GM12878 (cell line): Measurements from ENCODE around the gene ZNF282. TPM values are rescaled to one million over a fixed set of nuclear protein-coding genes. Genes with fewer than 3 reads are reported as not detected.

Source experiments
- ATAC-seq: fragments of 200-7000 bp; cut with Tn5 transposase; 3 replicates; pipeline ENCODE4 v1.9.1; 2020; ENCODE audit warnings: mild to moderate bottlenecking, moderate library complexity
- BruUV-seq: library from RNA; stranded (reverse); fragments of 400-500 nt; replicated peaks from 2 replicates; lab custom pipeline; 2021; lab: Mats Ljungman, UMichigan
- CTCF ChIA-PET: fragments of 300-600 bp; sonication (Branson Sonifier 250); formaldehyde crosslinking; extraction: SDS; loops from one replicate; lab custom pipeline; 2021; ENCODE audit warnings: inconsistent platforms; lab: Yijun Ruan, JAX
- POLR2A ChIA-PET: fragments of 350-600 bp; formaldehyde crosslinking; extraction: SDS; loops from one replicate; lab custom pipeline; 2021; ENCODE audit warnings: inconsistent platforms; lab: Charles Lee
- RAD21 ChIA-PET: fragments of 300-600 bp; sonication (Branson Sonifier 250); formaldehyde crosslinking; loops from one replicate; lab custom pipeline; 2023; ENCODE audit warnings: antibody characterized with exemption; ENCODE audit not compliant: unreplicated experiment; lab: Charles Lee
- SMC1A ChIA-PET: fragments of 300-600 bp; sonication (Branson Sonifier 250); formaldehyde crosslinking; loops from one replicate; lab custom pipeline; 2023; ENCODE audit not compliant: unreplicated experiment, uncharacterized antibody; lab: Charles Lee
- DNase-seq: peaks from one replicate; pipeline ENCODE4 v3.0.0-alpha.2; 2011; ENCODE audit warnings: low read depth, low spot score
- FAIRE-seq: peaks from 3 replicates; lab custom pipeline; 2011; peaks lifted over from hg19 to GRCh38; lab: Jason Lieb, UNC
- H2AFZ ChIP-seq: 2 replicates; pipeline ENCODE4 v1.6.0; 2011; ENCODE audit warnings: low read depth, low read length, control low read depth; ENCODE audit not compliant: control insufficient read depth
- H3K27ac ChIP-seq: 2 replicates; pipeline ENCODE4 v1.5.1; 2011; ENCODE audit warnings: control low read depth; ENCODE audit not compliant: control insufficient read depth, insufficient read depth
- H3K27me3 ChIP-seq, 2 experiments: replicated peaks in 1 of 2; 2 replicates each; pipeline versions ENCODE4 v1.6.0 to v1.6.1; 2011; ENCODE audit warnings: low read length in 1 of 2; ENCODE audit not compliant: control insufficient read depth in 2 of 2, insufficient read depth in 2 of 2
- H3K36me3 ChIP-seq, 2 experiments: 2 replicates each; pipeline ENCODE4 v1.5.1; 2011; ENCODE audit warnings: low read length in 1 of 2; ENCODE audit not compliant: control insufficient read depth in 2 of 2, insufficient read depth in 2 of 2
- H3K4me1 ChIP-seq: 2 replicates; pipeline ENCODE4 v1.6.1; 2011; ENCODE audit warnings: mild to moderate bottlenecking, low read length, moderate library complexity, mixed read lengths; ENCODE audit not compliant: control insufficient read depth, insufficient read depth
- H3K4me2 ChIP-seq: 2 replicates; pipeline ENCODE4 v1.6.0; 2011; ENCODE audit warnings: control low read depth; ENCODE audit not compliant: control insufficient read depth, insufficient read depth
- H3K4me3 ChIP-seq: fragments of 200-600 bp; sonication (generic); 2 replicates; pipeline ENCODE4 v1.5.1; 2016
- H3K79me2 ChIP-seq: 2 replicates; pipeline ENCODE4 v1.6.0; 2011; ENCODE audit warnings: low read length; ENCODE audit not compliant: control insufficient read depth, insufficient read depth
- H3K9ac ChIP-seq: 2 replicates; pipeline ENCODE4 v1.8.0; 2011; ENCODE audit warnings: low read length, control low read depth, mixed read lengths; ENCODE audit not compliant: control insufficient read depth, insufficient read depth
- H3K9me3 ChIP-seq: replicated peaks from 3 replicates; pipeline ENCODE4 v1.5.1; 2011; ENCODE audit warnings: mild to moderate bottlenecking, low read length; ENCODE audit not compliant: control insufficient read depth, insufficient read depth
- H4K20me1 ChIP-seq: 2 replicates; pipeline ENCODE4 v1.6.0; 2011; ENCODE audit not compliant: control insufficient read depth, insufficient read depth
- CHD1 ChIP-seq: IDR thresholded peaks from 2 replicates; pipeline ENCODE4 v1.6.1; 2012; ENCODE audit warnings: low read depth, low read length, improper control_type of control experiment
- CHD2 ChIP-seq: IDR thresholded peaks from 2 replicates; pipeline ENCODE4 v1.6.1; 2011; ENCODE audit warnings: low read depth, low read length, improper control_type of control experiment, borderline replicate concordance
- CHD4 ChIP-seq: fragments of 200-600 bp; sonication (generic); IDR thresholded peaks from 2 replicates; pipeline ENCODE4 v1.6.1; 2016; ENCODE audit warnings: mild to moderate bottlenecking
- ETV6 ChIP-seq, 2 experiments: fragments of 450-650 bp in 1 of 2; IDR thresholded peaks in 1 of 2; conservative IDR thresholded peaks in 1 of 2; 2 replicates each; pipeline ENCODE4 v1.6.1; 2014; ENCODE audit warnings: antibody characterized with exemption in 1 of 2, borderline replicate concordance in 1 of 2, low read depth in 1 of 2, mild to moderate bottlenecking in 1 of 2, moderate library complexity in 1 of 2
- HDAC6 ChIP-seq: fragments of 200-600 bp; sonication (generic); IDR thresholded peaks from one replicate; pipeline ENCODE4 v1.8.0; 2017; ENCODE audit warnings: antibody characterized with exemption; ENCODE audit not compliant: unreplicated experiment
- IKZF1 ChIP-seq: fragments of 450-650 bp; conservative IDR thresholded peaks from 2 replicates; pipeline ENCODE4 v1.6.1; 2017; ENCODE audit warnings: antibody characterized with exemption, mild to moderate bottlenecking
- JUNB ChIP-seq: IDR thresholded peaks from 2 replicates; pipeline ENCODE4 v1.6.1; 2016; ENCODE audit warnings: antibody characterized with exemption, mild to moderate bottlenecking
- KDM1A ChIP-seq: fragments of 200-600 bp; sonication (generic); IDR thresholded peaks from 2 replicates; pipeline ENCODE4 v1.6.1; 2016; ENCODE audit warnings: borderline replicate concordance
- KLF5 ChIP-seq: fragments of 450-650 bp; IDR thresholded peaks from 2 replicates; pipeline ENCODE4 v1.6.1; 2014; ENCODE audit warnings: mild to moderate bottlenecking; ENCODE audit not compliant: partially characterized antibody
- MXI1 ChIP-seq: fragments of 150-350 bp; IDR thresholded peaks from 2 replicates; pipeline ENCODE4 v1.6.1; 2011; ENCODE audit warnings: low read depth, mild to moderate bottlenecking, inconsistent platforms, low read length, improper control_type of control experiment
- POLR2AphosphoS5 ChIP-seq: IDR thresholded peaks from 2 replicates; pipeline ENCODE4 v1.6.1; 2011; ENCODE audit warnings: mild to moderate bottlenecking, low read length, inconsistent platforms
- SIN3A ChIP-seq: IDR thresholded peaks from 2 replicates; pipeline ENCODE4 v1.6.1; 2012; ENCODE audit warnings: low read depth, low read length, improper control_type of control experiment
- STAT1 ChIP-seq: fragments of 450-650 bp; conservative IDR thresholded peaks from 2 replicates; pipeline ENCODE4 v1.6.1; 2014; ENCODE audit warnings: antibody characterized with exemption, mild to moderate bottlenecking
- TARDBP ChIP-seq: IDR thresholded peaks from 2 replicates; pipeline ENCODE4 v1.6.1; 2016; ENCODE audit warnings: borderline replicate concordance
- WGBS: methylation state at CpG from one replicate; pipeline ENCODE4 v1.1.6; 2016; ENCODE audit warnings: low lambda C conversion rate; ENCODE audit not compliant: insufficient replicate concordance, insufficient coverage; ENCODE audit errors: missing lambda C conversion rate; 5-methylcytosine and 5-hydroxymethylcytosine counted together
- in situ Hi-C: fragments of 300-500 bp; cut with MboI; formaldehyde crosslinking; loops from 9 replicates; pipeline ENCODE4 v1.14.3; 2018; ENCODE audit warnings: mixed read lengths
- intact Hi-C: fragments of 100-400 bp; cut with micrococcal nuclease; formaldehyde crosslinking; loops from one replicate; pipeline ENCODE4 v1.14.2; 2022; ENCODE audit not compliant: unreplicated experiment
- polyA plus RNA-seq, 11 experiments: library from polyadenylated mRNA; depleted of rRNA in 4 of 11; unstranded in 6 of 11; stranded (reverse) in 5 of 11; fragments of >200 nt; fragmentation: Nextera tagmentation in 4 of 11; fragmentation: Illumina TruSeq in 1 of 11; extraction: Ambion mirVana in 4 of 11; extraction: Trizol in 1 of 11; gene quantifications; 1 replicate in 1 of 11; 2 replicates in 10 of 11; pipeline versions ENCODE4 v1.2.1 to v1.2.3, GENCODE V29; 2011 to 2016; ENCODE audit warnings: inconsistent platforms in 2 of 11, missing spikeins in 2 of 11, low read depth in 1 of 11
- total RNA-seq, 4 experiments: library from RNA; depleted of rRNA in 3 of 4; stranded (reverse); fragments of >200 nt in 3 of 4; fragmentation: Illumina TruSeq in 1 of 4; extraction: Trizol in 1 of 4; gene quantifications; 2 replicates each; pipeline versions ENCODE4 v1.2.1 to v1.2.3, GENCODE V29; 2013 to 2021
- TF ChIP-seq, protein P1 (sequence below): IDR thresholded peaks from 2 replicates; pipeline ENCODE4 v1.6.1; 2012; ENCODE audit warnings: low read depth, low read length, improper control_type of control experiment
- TF ChIP-seq, protein P2 (sequence below): fragments of 450-650 bp; IDR thresholded peaks from 2 replicates; pipeline ENCODE4 v1.6.1; 2018; ENCODE audit warnings: mild to moderate bottlenecking, low read depth, moderate library complexity; ENCODE audit not compliant: partially characterized antibody
- TF ChIP-seq, protein P3 (sequence below), 3 experiments: IDR thresholded peaks in 2 of 3; conservative IDR thresholded peaks in 1 of 3; 2 replicates each; pipeline ENCODE4 v1.5.1; 2011; ENCODE audit warnings: low read depth in 3 of 3, low read length in 3 of 3, mild to moderate bottlenecking in 3 of 3, control low read depth in 2 of 3, moderate library complexity in 2 of 3, inconsistent platforms in 1 of 3, mixed read lengths in 1 of 3; ENCODE audit not compliant: control insufficient read depth in 2 of 3, insufficient read depth in 1 of 3; ENCODE audit errors: extremely low read depth in 1 of 3

Gene ZNF282
- total and polyA plus RNA-seq, 10 of the 15 experiments (the other 5 are each of a cell fraction or from before 2014, with no cell fraction given), result 0.35 to 28.4 (median 8.1) TPM

GRCh38 chr7:149261829-149262617, 66.7 kb downstream of the ZNF282 start, which contains the start of gene ZNF783:
ZNF783 (plus strand) TSS chr7:149262196; CDS start chr7:149262334, 138 bp downstream.
- H3K4me2 ChIP-seq, result peak within 1 kb of the TSS; percentile 97
- WGBS, result under 1% methylated on average over 114 of the region's 115 CpGs
- POLR2A ChIA-PET, result interaction anchor here (0.6 to 1.8 kb wide), 5 partner anchors 10 to 274 kb away, joined by 3 to 10 read pairs (median 4); partner anchors contain the start of gene ZNF398
- TF ChIP-seq SIN3A (peak; percentile 79), CHD4 (no peak), CHD2 (peak; percentile 79; the same call in 1 of the 2 replicates), POLR2AphosphoS5 (peak; percentile 47; the same call in 1 of the 2 replicates), IKZF1 (peak; percentile 88), JUNB (no peak), CHD1 (no peak), TARDBP (no peak), STAT1 (peak; percentile 91; the same call in 1 of the 2 replicates), ETV6 (conservative IDR thresholded peaks at IDR 0.05 in 1 of 2, IDR thresholded peaks at IDR 0.05 in 1 of 2; ENCODE audit: borderline replicate concordance in 1 of 2, low read depth in 1 of 2) (no peak), HDAC6 (no peak), MXI1 (peak; percentile 98), KDM1A (no peak), KLF5 (peak; percentile 73)
- TF ChIP-seq, protein P1, sequence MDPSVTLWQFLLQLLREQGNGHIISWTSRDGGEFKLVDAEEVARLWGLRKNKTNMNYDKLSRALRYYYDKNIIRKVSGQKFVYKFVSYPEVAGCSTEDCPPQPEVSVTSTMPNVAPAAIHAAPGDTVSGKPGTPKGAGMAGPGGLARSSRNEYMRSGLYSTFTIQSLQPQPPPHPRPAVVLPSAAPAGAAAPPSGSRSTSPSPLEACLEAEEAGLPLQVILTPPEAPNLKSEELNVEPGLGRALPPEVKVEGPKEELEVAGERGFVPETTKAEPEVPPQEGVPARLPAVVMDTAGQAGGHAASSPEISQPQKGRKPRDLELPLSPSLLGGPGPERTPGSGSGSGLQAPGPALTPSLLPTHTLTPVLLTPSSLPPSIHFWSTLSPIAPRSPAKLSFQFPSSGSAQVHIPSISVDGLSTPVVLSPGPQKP, result no peak
- TF ChIP-seq, protein P2, sequence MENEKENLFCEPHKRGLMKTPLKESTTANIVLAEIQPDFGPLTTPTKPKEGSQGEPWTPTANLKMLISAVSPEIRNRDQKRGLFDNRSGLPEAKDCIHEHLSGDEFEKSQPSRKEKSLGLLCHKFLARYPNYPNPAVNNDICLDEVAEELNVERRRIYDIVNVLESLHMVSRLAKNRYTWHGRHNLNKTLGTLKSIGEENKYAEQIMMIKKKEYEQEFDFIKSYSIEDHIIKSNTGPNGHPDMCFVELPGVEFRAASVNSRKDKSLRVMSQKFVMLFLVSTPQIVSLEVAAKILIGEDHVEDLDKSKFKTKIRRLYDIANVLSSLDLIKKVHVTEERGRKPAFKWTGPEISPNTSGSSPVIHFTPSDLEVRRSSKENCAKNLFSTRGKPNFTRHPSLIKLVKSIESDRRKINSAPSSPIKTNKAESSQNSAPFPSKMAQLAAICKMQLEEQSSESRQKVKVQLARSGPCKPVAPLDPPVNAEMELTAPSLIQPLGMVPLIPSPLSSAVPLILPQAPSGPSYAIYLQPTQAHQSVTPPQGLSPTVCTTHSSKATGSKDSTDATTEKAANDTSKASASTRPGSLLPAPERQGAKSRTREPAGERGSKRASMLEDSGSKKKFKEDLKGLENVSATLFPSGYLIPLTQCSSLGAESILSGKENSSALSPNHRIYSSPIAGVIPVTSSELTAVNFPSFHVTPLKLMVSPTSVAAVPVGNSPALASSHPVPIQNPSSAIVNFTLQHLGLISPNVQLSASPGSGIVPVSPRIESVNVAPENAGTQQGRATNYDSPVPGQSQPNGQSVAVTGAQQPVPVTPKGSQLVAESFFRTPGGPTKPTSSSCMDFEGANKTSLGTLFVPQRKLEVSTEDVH, result no peak
- TF ChIP-seq, protein P3, sequence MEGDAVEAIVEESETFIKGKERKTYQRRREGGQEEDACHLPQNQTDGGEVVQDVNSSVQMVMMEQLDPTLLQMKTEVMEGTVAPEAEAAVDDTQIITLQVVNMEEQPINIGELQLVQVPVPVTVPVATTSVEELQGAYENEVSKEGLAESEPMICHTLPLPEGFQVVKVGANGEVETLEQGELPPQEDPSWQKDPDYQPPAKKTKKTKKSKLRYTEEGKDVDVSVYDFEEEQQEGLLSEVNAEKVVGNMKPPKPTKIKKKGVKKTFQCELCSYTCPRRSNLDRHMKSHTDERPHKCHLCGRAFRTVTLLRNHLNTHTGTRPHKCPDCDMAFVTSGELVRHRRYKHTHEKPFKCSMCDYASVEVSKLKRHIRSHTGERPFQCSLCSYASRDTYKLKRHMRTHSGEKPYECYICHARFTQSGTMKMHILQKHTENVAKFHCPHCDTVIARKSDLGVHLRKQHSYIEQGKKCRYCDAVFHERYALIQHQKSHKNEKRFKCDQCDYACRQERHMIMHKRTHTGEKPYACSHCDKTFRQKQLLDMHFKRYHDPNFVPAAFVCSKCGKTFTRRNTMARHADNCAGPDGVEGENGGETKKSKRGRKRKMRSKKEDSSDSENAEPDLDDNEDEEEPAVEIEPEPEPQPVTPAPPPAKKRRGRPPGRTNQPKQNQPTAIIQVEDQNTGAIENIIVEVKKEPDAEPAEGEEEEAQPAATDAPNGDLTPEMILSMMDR (IDR thresholded peaks at IDR 0.05 in 2 of 3, conservative IDR thresholded peaks at IDR 0.05 in 1 of 3; ENCODE audit: control insufficient read depth in 2 of 3, extremely low read depth in 1 of 3, insufficient read depth in 1 of 3, low read depth in 3 of 3, low read length in 3 of 3), result peak; percentile 67 to 90 (median 71); a peak in 5 of 6 replicates

More at GRCh38 chr7:149261829-149262617, 66.7 kb downstream of the ZNF282 start, which contains the start of gene ZNF783:
- ATAC-seq, result peak; percentile 96
- Histone ChIP-seq H3K36me3 (peaks cover 0 to 7% of the 10 kb centered on the region in 2 experiments; a peak in 2 of 4 replicates), H3K4me3 (peak within 1 kb of the TSS; percentile 83), H4K20me1 (no peaks in the 10 kb centered on the region), H3K27me3 (no peaks in the 10 kb centered on the region), H3K27ac (0 out of 2 replicates have a peak within 1 kb of the TSS, but pooled peaks have one; percentile 6), H2AFZ (peak within 1 kb of the TSS; percentile 92), H3K9me3 (no peaks in the 10 kb centered on the region), H3K4me1 (peaks cover 6% of the 10 kb centered on the region), H3K9ac (peak within 1 kb of the TSS; percentile 81), H3K79me2 (peaks cover 2% of the 10 kb centered on the region; the same call in 1 of the 2 replicates)
- no TSS peak for BruUV-seq
- intact Hi-C loops, result loop anchor here (2.0 kb wide), 2 partner anchors 23 to 363 kb away; no protein-coding TSS in a partner anchor
- in situ Hi-C loops, result no loop called here
- ChIA-PET RAD21 (interaction anchor here (0.6 to 1.3 kb wide), 10 partner anchors 12 to 364 kb away, joined by 3 to 12 read pairs (median 4); partner anchors contain the start of genes ZNF282, ZNF398 and ZNF777), CTCF (interaction anchor here (0.5 to 3.3 kb wide), 24 partner anchors 8 to 364 kb away, joined by 3 to 23 read pairs (median 4); partner anchors contain the start of gene ZNF212), SMC1A (interaction anchor here (0.7 to 2.0 kb wide), 4 partner anchors 7 to 145 kb away, joined by 3 to 6 read pairs (median 4); no protein-coding TSS in a partner anchor)
- peak; percentile 13 for FAIRE-seq
- DNase-seq, result peak; percentile 32
